Measurements from ENCODE around the gene CHST4.

Gene CHST4

GRCh38 chr16:71526111-71526631 lies at the start of gene CHST4:
CHST4 (plus strand) TSS chr16:71526426; CDS start chr16:71536678, 10,252 bp downstream.
- Histone ChIP-seq H3K27ac (no peak within 1 kb of the TSS), H3K4me3 (no peak within 1 kb of the TSS)
- no peak for DNase-seq (ENCODE audit: low spot score)
- no peak for TF ChIP-seq CTCF (IDR thresholded peaks at IDR 0.05)

GRCh38 chr16:71476457-71477124 lies 49.6 kb upstream of the CHST4 start:
- TF ChIP-seq CTCF (IDR thresholded peaks at IDR 0.05) = no peak

GRCh38 chr16:71479420-71479819 lies 46.8 kb upstream of the CHST4 start:
- no peak overlapping the region for H3K4me3 ChIP-seq
- H3K27ac ChIP-seq = no peak overlapping the region
- no peak for TF ChIP-seq CTCF (IDR thresholded peaks at IDR 0.05)
- no peak for DNase-seq (ENCODE audit: low spot score)

More at GRCh38 chr16:71476457-71477124, 49.6 kb upstream of the CHST4 start:
- no peak for DNase-seq (ENCODE audit: low spot score)
- Histone ChIP-seq H3K4me3 (no peak overlapping the region), H3K27ac (no peak overlapping the region)

GRCh38 chr16:71480956-71481355 lies 45.3 kb upstream of the CHST4 start:
- TF ChIP-seq CTCF (IDR thresholded peaks at IDR 0.05) = no peak
- no peak overlapping the region for H3K4me3 ChIP-seq
- no peak overlapping the region for H3K27ac ChIP-seq
- DNase-seq (ENCODE audit: low spot score) = no peak

GRCh38 chr16:71482569-71482968 lies 43.7 kb upstream of the CHST4 start:
- Histone ChIP-seq H3K27ac (no peak overlapping the region), H3K4me3 (no peak overlapping the region)
- no peak for TF ChIP-seq CTCF (IDR thresholded peaks at IDR 0.05)
- DNase-seq (ENCODE audit: low spot score) = no peak

- TF ChIP-seq CTCF (IDR thresholded peaks at IDR 0.05) = no peak
- Histone ChIP-seq H3K27ac (peak overlapping the region; percentile 95 to 98), H3K4me3 (peak overlapping the region; percentile 91)
- peak; percentile 92 for DNase-seq (ENCODE audit: low spot score)
Observed at GRCh38 chr16:71484006-71484893, 42.0 kb upstream of the CHST4 start.

Measured in coronary artery (tissue), 2 donors.